ENCODE measurements around the gene ANKRD55.

Gene ANKRD55

GRCh38 chr5:56191656-56192055, 41.5 kb downstream of the ANKRD55 start:
- no peaks in the 10 kb centered on the region for H3K27me3 ChIP-seq
- no peak overlapping the region for H3K4me3 ChIP-seq (ENCODE audit: low read depth, low read length)
- TF ChIP-seq, protein P1, sequence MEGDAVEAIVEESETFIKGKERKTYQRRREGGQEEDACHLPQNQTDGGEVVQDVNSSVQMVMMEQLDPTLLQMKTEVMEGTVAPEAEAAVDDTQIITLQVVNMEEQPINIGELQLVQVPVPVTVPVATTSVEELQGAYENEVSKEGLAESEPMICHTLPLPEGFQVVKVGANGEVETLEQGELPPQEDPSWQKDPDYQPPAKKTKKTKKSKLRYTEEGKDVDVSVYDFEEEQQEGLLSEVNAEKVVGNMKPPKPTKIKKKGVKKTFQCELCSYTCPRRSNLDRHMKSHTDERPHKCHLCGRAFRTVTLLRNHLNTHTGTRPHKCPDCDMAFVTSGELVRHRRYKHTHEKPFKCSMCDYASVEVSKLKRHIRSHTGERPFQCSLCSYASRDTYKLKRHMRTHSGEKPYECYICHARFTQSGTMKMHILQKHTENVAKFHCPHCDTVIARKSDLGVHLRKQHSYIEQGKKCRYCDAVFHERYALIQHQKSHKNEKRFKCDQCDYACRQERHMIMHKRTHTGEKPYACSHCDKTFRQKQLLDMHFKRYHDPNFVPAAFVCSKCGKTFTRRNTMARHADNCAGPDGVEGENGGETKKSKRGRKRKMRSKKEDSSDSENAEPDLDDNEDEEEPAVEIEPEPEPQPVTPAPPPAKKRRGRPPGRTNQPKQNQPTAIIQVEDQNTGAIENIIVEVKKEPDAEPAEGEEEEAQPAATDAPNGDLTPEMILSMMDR (IDR thresholded peaks at IDR 0.05; ENCODE audit: low read depth, low read length) = no peak
- no peaks in the 10 kb centered on the region for H3K36me3 ChIP-seq
- DNase-seq = no peak
- no peaks in the 10 kb centered on the region for H3K4me1 ChIP-seq
- no peaks in the 10 kb centered on the region for H3K9me3 ChIP-seq

DNA sequence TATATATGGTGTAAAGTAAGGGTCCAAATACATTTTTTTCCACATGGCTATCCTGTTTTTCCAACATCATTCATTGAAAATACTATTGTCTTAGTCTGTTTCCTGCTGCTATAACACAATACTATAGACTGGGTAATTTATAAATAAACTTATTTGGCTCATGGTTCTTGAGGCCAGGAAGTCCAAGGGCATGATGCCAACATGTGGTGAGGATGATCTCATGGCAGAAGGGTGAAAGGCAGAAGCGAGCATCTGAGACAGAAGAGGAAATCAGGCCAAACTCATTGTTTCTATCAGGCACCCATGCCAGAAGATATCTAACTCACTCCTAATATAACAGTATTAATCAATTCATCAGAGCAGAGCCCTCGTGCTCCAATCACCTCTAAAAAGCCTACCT, 42.6 kb downstream of the ANKRD55 start:
- Histone ChIP-seq H3K27me3 (no peaks in the 10 kb centered on the region), H3K4me3 (ENCODE audit: low read depth, low read length) (no peak overlapping the region), H3K9me3 (no peaks in the 10 kb centered on the region), H3K4me1 (no peaks in the 10 kb centered on the region), H3K36me3 (no peaks in the 10 kb centered on the region)
- DNase-seq = no peak
- TF ChIP-seq, protein P1 (IDR thresholded peaks at IDR 0.05; ENCODE audit: low read depth, low read length) = no peak

DNA sequence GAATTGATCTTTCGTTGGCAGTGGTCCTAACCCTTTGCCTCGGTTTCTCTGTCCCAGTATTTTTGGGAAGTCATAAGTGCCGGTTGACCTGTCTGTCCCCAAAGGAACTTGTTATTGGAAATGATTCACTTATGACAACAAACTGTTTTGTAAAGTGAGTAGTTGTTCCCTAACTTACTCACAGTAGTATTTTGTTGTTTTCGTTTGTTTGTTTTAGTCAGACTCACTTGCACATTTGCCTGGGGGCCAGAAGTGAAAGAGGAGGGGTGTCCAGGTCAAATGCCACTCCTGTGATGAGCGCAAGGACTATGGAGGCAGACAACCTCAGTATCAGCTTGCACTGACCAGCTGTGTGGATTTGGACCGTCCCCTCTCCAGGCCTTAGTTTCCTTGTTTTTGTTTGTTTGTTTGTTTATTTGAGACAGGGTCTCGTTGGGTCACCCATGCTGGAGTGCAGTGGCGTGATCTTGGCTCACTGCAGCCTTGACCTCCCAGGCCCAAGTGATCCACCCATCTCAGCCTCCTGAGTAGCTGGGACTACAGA, 47.3 kb downstream of the ANKRD55 start:
- H3K36me3 ChIP-seq = no peaks in the 10 kb centered on the region
- TF ChIP-seq, protein P1 (IDR thresholded peaks at IDR 0.05; ENCODE audit: low read depth, low read length) = no peak
- H3K27me3 ChIP-seq = no peaks in the 10 kb centered on the region
- no peaks in the 10 kb centered on the region for H3K9me3 ChIP-seq
- no peak overlapping the region for H3K4me3 ChIP-seq (ENCODE audit: low read depth, low read length)
- DNase-seq = no peak
- no peaks in the 10 kb centered on the region for H3K4me1 ChIP-seq

GRCh38 chr5:56183506-56183905, 49.6 kb downstream of the ANKRD55 start:
- no peaks in the 10 kb centered on the region for H3K9me3 ChIP-seq
- H3K4me1 ChIP-seq = no peaks in the 10 kb centered on the region
- no peak for DNase-seq
- no peaks in the 10 kb centered on the region for H3K27me3 ChIP-seq
- no peak overlapping the region for H3K4me3 ChIP-seq (ENCODE audit: low read depth, low read length)
- no peaks in the 10 kb centered on the region for H3K36me3 ChIP-seq
- TF ChIP-seq, protein P1 (IDR thresholded peaks at IDR 0.05; ENCODE audit: low read depth, low read length) = no peak

DNA sequence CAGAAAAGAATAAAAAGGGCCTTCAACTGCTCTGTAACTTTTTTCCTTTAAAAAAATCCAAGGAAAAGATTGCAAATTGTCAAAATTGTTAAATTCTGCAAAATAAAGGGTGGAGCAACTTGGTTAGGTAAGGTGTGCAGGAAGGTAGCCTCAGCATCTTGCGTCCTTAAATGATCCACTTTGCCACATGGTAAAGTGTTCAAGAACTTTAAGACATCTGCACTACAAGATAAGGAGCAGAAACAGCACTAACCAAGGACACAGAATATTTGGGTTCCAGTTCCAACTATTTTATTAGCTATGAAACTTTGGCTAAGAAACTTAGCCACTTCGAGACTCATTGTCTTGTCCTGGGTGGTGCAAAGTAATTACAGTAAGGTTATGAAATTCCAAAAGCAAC, 53.7 kb downstream of the ANKRD55 start:
- TF ChIP-seq, protein P1 (IDR thresholded peaks at IDR 0.05; ENCODE audit: low read depth, low read length) = no peak
- Histone ChIP-seq H3K9me3 (no peaks in the 10 kb centered on the region), H3K4me1 (no peaks in the 10 kb centered on the region), H3K4me3 (ENCODE audit: low read depth, low read length) (no peak overlapping the region), H3K36me3 (no peaks in the 10 kb centered on the region), H3K27me3 (no peaks in the 10 kb centered on the region)
- no peak for DNase-seq

DNA sequence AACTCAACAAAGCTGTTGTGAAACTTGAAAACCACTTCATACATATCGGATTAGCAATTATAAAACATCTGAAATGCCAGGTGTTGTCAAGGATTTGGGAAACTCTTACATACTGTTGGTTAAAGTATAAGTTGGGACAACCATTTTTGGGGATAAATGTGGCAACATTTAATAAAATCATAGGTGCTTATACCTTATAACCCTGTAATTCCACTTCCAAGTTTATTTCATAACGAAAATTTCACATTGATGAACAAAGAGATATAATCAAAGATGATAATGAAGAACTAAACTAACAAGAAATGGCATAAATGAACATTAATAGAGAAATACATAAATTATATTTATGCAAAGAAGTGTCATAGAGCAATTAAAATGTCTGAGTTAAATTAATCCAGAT, 54.3 kb downstream of the ANKRD55 start:
- no peaks in the 10 kb centered on the region for H3K36me3 ChIP-seq
- TF ChIP-seq, protein P1 (IDR thresholded peaks at IDR 0.05; ENCODE audit: low read depth, low read length) = no peak

More for the DNA sequence above, 54.3 kb downstream of the ANKRD55 start:
- Histone ChIP-seq H3K4me3 (ENCODE audit: low read depth, low read length) (no peak overlapping the region), H3K4me1 (no peaks in the 10 kb centered on the region), H3K27me3 (no peaks in the 10 kb centered on the region), H3K9me3 (no peaks in the 10 kb centered on the region)
- DNase-seq = no peak

Measured in BE2C (cell line).